GM11168 (cell line): ENCODE data around the gene MTHFD1L.

Experiments
- in situ Hi-C: fragments of 300-500 bp; cut with MboI; formaldehyde crosslinking; loops from one replicate; pipeline ENCODE4 v1.12.0; 2022; ENCODE audit warnings: low sequenced_read_pairs; ENCODE audit not compliant: unreplicated experiment

MTHFD1L gene

GRCh38 chr6:151131324-151132007 is 266.0 kb downstream of the MTHFD1L start:
- in situ Hi-C loops, result no loop called here

- in situ Hi-C loops, result no loop called here
Measured at GRCh38 chr6:151136141-151136755, 270.7 kb downstream of the MTHFD1L start.

- in situ Hi-C loops, result no loop called here
Measured at GRCh38 chr6:151137542-151137941, 272.0 kb downstream of the MTHFD1L start.

- in situ Hi-C loops, result no loop called here
Measured at GRCh38 chr6:151139524-151139923, 274.0 kb downstream of the MTHFD1L start.

GRCh38 chr6:151140767-151141166 is 275.3 kb downstream of the MTHFD1L start:
- in situ Hi-C loops, result no loop called here

GRCh38 chr6:151141685-151142084 is 276.2 kb downstream of the MTHFD1L start:
- in situ Hi-C loops, result no loop called here

GRCh38 chr6:151142676-151143075 is 277.2 kb downstream of the MTHFD1L start:
- in situ Hi-C loops, result no loop called here

GRCh38 chr6:151143337-151143736 is 277.8 kb downstream of the MTHFD1L start:
- in situ Hi-C loops, result no loop called here

- in situ Hi-C loops, result no loop called here
Measured at GRCh38 chr6:151143806-151144205, 278.3 kb downstream of the MTHFD1L start.

GRCh38 chr6:151147118-151147832 is 281.8 kb downstream of the MTHFD1L start:
- in situ Hi-C loops, result no loop called here

- in situ Hi-C loops, result no loop called here
Measured at GRCh38 chr6:151148111-151148510, 282.6 kb downstream of the MTHFD1L start.

- in situ Hi-C loops, result no loop called here
Measured at GRCh38 chr6:151149793-151150192, 284.3 kb downstream of the MTHFD1L start.
